ENCODE measurements around the gene ARHGAP22. TPM values are rescaled to one million over a fixed set of nuclear protein-coding genes. Genes with fewer than 3 reads are reported as not detected.

The ARHGAP22 gene
- total RNA-seq, 1 donor = 60.2 TPM

GRCh38 chr10:48472501-48473069, 132.3 kb downstream of the ARHGAP22 start:
- H3K4me3 ChIP-seq (ENCODE audit: low read depth, low read length) = no peak overlapping the region
- TF ChIP-seq CTCF (IDR thresholded peaks at IDR 0.05; ENCODE audit: insufficient read depth, low read length) = no peak
- no peak for DNase-seq (ENCODE audit: low read depth)

- no peak for DNase-seq (ENCODE audit: low read depth)
- no peak for TF ChIP-seq CTCF (IDR thresholded peaks at IDR 0.05; ENCODE audit: insufficient read depth, low read length)
These were observed 133.7 kb downstream of the ARHGAP22 start for GRCh38 chr10:48470893-48471805.

DNA sequence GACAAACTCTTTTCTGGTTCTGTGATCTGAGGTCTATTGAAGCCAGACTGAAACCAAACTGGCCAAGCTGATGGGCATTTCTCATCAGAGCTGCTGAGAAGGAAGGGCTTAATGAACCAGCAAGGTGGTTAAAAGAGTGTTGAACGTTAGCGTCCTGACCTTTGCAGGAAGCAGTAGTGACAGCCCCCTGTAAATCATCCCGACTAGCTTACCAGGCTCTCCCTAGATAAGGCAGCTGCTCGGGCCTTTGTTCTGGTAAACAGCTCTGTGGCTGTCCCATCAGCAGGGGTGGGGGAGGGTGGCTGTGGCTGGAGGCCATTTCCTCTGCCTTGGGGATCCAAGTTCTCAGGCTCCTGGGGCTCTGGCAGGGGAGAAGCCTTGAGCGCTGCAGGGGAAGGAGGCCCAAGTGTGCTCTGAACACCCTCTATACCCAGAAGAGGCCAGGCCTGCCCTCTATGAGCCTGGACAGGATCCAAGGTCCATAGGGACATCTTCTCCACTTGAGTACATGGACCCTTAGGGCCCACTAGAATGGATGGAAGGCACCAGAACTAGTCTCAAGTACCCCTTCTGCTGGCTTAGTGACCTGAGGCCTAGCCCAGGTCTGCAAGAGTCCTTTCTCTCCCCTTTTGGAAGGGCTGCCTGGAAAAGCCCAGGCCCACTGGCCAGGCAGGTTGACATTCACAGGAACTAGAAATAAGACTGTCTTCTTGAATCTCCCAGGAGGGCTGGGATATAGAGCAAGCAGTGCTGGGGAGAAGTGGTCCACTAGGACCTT, 134.6 kb downstream of the ARHGAP22 start:
- DNase-seq (ENCODE audit: low read depth) = no peak
- H3K4me3 ChIP-seq (ENCODE audit: low read depth, low read length) = no peak overlapping the region
- no peak for TF ChIP-seq CTCF (IDR thresholded peaks at IDR 0.05; ENCODE audit: insufficient read depth, low read length)

More at GRCh38 chr10:48470893-48471805, 133.7 kb downstream of the ARHGAP22 start:
- no peak overlapping the region for H3K4me3 ChIP-seq (ENCODE audit: low read depth, low read length)

DNA sequence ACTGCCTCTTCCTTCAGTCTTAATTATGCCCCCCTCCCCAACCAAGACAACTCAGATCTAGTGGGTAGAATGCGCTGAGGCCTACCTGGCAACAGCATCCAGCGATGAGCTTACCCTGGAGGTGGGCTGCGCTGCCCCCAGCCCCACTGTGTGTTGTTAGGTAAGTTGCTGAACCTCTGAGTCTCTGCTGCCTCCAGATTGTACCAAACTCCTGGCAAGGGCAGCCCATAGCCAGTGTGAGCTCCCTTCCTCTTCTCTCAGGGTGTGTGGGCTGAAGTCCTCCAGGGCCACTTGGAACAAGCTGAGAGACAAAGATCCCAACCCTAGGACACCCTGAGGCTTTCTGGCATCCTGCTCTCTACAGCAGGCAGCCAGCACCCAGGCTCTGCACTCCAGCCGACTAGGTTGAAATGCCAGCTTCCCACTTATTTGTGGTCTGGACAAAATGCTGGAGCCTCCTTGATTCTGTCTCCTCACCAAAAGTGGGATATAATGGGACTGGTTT, 135.3 kb downstream of the ARHGAP22 start:
- no peak for TF ChIP-seq CTCF (IDR thresholded peaks at IDR 0.05; ENCODE audit: insufficient read depth, low read length)
- H3K4me3 ChIP-seq (ENCODE audit: low read depth, low read length) = no peak overlapping the region
- DNase-seq (ENCODE audit: low read depth) = no peak

- TF ChIP-seq CTCF (IDR thresholded peaks at IDR 0.05; ENCODE audit: insufficient read depth, low read length) = no peak
- DNase-seq (ENCODE audit: low read depth) = no peak
These were observed 135.9 kb downstream of the ARHGAP22 start for GRCh38 chr10:48468866-48469511.

DNA sequence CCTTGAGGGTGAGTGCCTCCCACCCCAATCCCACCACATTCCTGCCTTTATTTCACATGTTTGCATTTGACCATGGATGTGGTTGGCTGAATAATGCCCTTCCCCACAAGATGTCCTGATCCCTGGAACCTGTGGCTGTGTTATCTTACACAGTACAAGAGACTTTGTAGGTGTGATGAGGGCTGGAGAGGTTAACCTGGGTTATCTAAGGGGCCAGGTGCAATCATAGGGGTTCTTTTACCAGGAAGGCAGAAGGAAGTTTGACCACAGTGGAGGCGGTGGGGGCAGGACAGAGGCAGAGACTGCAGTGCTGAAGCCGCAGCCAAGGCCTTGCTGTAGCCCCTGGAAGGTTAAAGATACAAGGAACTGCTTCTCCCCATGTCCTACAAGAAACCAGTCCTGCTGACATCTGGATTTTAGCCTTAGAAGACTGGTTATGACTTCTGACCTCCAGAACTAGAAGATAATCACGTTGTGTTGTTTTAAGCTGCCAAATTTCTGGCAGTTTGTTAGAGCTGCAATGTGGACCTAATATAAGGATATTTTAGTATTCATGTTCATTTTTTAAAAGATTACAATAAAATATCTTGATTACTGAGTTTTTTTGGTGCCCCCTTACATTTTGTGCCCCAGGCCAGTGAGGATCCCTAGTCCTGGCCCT, 136.6 kb downstream of the ARHGAP22 start:
- no peak for TF ChIP-seq CTCF (IDR thresholded peaks at IDR 0.05; ENCODE audit: insufficient read depth, low read length)
- H3K4me3 ChIP-seq (ENCODE audit: low read depth, low read length) = no peak overlapping the region
- no peak for DNase-seq (ENCODE audit: low read depth)

More at GRCh38 chr10:48468866-48469511, 135.9 kb downstream of the ARHGAP22 start:
- no peak overlapping the region for H3K4me3 ChIP-seq (ENCODE audit: low read depth, low read length)
